Spleen (tissue), 11 donors: ENCODE data around the gene MELTF. TPM values are rescaled to one million over a fixed set of nuclear protein-coding genes. Genes with fewer than 3 reads are reported as not detected.
A peak's percentile ranks its signal among the peaks of the same experiment; 100 is the strongest.

ENCODE experiments used
- DNase-seq: peaks from one replicate; pipeline ENCODE4 v3.0.0-alpha.2; 2020
- H3K27ac ChIP-seq, 8 donors: fragments of 200-600 bp; sonication (generic) in 7 of 8; 1 replicate in 4 of 8; 2 replicates in 4 of 8; pipeline versions ENCODE4 v1.5.0 to v1.8.0; 2016 to 2021; ENCODE audit warnings: inconsistent platforms in 4 of 8, mild to moderate bottlenecking in 4 of 8, moderate library complexity in 1 of 8
- H3K27me3 ChIP-seq, 7 donors: fragments of 200-600 bp; sonication (generic) in 6 of 7; replicated peaks in 1 of 7; 1 replicate in 4 of 7; 2 replicates in 3 of 7; pipeline versions ENCODE4 v1.5.0 to v1.8.0; 2016 to 2021; ENCODE audit warnings: inconsistent platforms in 3 of 7, mild to moderate bottlenecking in 1 of 7
- H3K36me3 ChIP-seq, 6 donors: fragments of 200-600 bp; sonication (generic) in 5 of 6; 1 replicate in 4 of 6; 2 replicates in 2 of 6; pipeline versions ENCODE4 v1.5.0 to v1.8.0; 2016 to 2021; ENCODE audit warnings: inconsistent platforms in 2 of 6
- H3K4me1 ChIP-seq, 6 donors: fragments of 200-600 bp; sonication (generic) in 5 of 6; 1 replicate in 3 of 6; 2 replicates in 3 of 6; pipeline versions ENCODE4 v1.5.0 to v1.8.0; 2016 to 2021; ENCODE audit warnings: inconsistent platforms in 3 of 6
- H3K4me3 ChIP-seq, 8 donors: fragments of 200-600 bp; sonication (generic) in 7 of 8; 1 replicate in 4 of 8; 2 replicates in 4 of 8; pipeline versions ENCODE4 v1.5.0 to v1.8.0; 2016 to 2021; ENCODE audit warnings: inconsistent platforms in 4 of 8, mild to moderate bottlenecking in 4 of 8, moderate library complexity in 2 of 8
- H3K9me3 ChIP-seq, 8 donors: fragments of 200-600 bp; sonication (generic) in 7 of 8; 1 replicate in 4 of 8; 2 replicates in 4 of 8; pipeline versions ENCODE4 v1.5.0 to v1.8.0; 2016 to 2021; ENCODE audit warnings: inconsistent platforms in 4 of 8
- POLR2A ChIP-seq, 3 donors: fragments of 450-650 bp; IDR thresholded peaks; one replicate each; pipeline ENCODE4 v1.5.1; 2017; ENCODE audit warnings: antibody characterized with exemption in 3 of 3, mild to moderate bottlenecking in 1 of 3
- POLR2AphosphoS5 ChIP-seq, 3 donors: sonication (generic); formaldehyde crosslinking; IDR thresholded peaks; one replicate each; pipeline ENCODE4 v1.5.1; 2017; ENCODE audit warnings: antibody characterized with exemption in 3 of 3
- WGBS, 5 donors: extraction: QIAGEN DNeasy Blood & Tissue Kit in 3 of 5; methylation state at CpG; one replicate each; pipeline versions ENCODE4 v1.1.5 to v1.1.7; 2013 to 2018; 5-methylcytosine and 5-hydroxymethylcytosine counted together
- intact Hi-C: fragments of 100-400 bp; cut with DNase I; formaldehyde crosslinking; loops from one replicate; pipeline ENCODE4 v1.15.0; 2023; ENCODE audit warnings: low total_unique reads
- polyA plus RNA-seq, 3 donors: library from polyadenylated mRNA; stranded (reverse); fragments of 200-250 nt; gene quantifications; one replicate each; pipeline ENCODE4 v1.2.1, GENCODE V29; 2013
- total RNA-seq, 7 donors: library from RNA; depleted of rRNA in 3 of 7; stranded (reverse); fragments of >200 nt in 3 of 7; fragmentation: NEBNext Ultra II Directional in 4 of 7; extraction: Animal tissue kit (Norgen Biotek cat#: 25700) in 4 of 7; gene quantifications; one replicate each; pipeline versions ENCODE4 v1.1.0 to v1.2.1, GENCODE V29; 2016 to 2021
- TF ChIP-seq, protein P1 (sequence below), 11 experiments: fragments of 200-600 bp in 7 of 11; fragments of 450-650 bp in 4 of 11; sonication (generic) in 4 of 11; IDR thresholded peaks in 8 of 11; conservative IDR thresholded peaks in 3 of 11; 1 replicate in 7 of 11; 2 replicates in 4 of 11; pipeline versions ENCODE4 v1.4.0 to v1.8.0; 2016 to 2021; ENCODE audit warnings: antibody characterized with exemption in 11 of 11, inconsistent platforms in 4 of 11, mild to moderate bottlenecking in 1 of 11
- donor health status: healthy with polysubstance abuse.
- donor health status: DM: no; HTN: no; CAD: no; lungs with moderate emphysema.
- donor health status: DM: no; HTN: no; CAD: no.
- donor health status: Bipolar disorder and iron deficiency.
- donor health status: healthy.
- donor health status: DM: no; HTN: no; CAD: no.
- donor health status: DM: yes; HTN: yes; CAD: no.

MELTF gene
- total and polyA plus RNA-seq, 10 donors: 0.41 to 3.9 (median 1.4) TPM

GRCh38 chr3:197022405-197023231 is 7.0 kb downstream of the MELTF start:
- Histone ChIP-seq H3K4me3 (peak overlapping the region in 3 of 8 donors; percentile 15 to 50 (median 17)), H3K4me1 (peaks cover 6 to 27% (median 19%) of the 10 kb centered on the region in 6 donors), H3K27me3 (peaks cover 0 to 69% (median 0%) of the 10 kb centered on the region in 7 donors), H3K9me3 (no peaks in the 10 kb centered on the region), H3K27ac (no peak overlapping the region), H3K36me3 (no peaks in the 10 kb centered on the region)
- TF ChIP-seq, protein P1, sequence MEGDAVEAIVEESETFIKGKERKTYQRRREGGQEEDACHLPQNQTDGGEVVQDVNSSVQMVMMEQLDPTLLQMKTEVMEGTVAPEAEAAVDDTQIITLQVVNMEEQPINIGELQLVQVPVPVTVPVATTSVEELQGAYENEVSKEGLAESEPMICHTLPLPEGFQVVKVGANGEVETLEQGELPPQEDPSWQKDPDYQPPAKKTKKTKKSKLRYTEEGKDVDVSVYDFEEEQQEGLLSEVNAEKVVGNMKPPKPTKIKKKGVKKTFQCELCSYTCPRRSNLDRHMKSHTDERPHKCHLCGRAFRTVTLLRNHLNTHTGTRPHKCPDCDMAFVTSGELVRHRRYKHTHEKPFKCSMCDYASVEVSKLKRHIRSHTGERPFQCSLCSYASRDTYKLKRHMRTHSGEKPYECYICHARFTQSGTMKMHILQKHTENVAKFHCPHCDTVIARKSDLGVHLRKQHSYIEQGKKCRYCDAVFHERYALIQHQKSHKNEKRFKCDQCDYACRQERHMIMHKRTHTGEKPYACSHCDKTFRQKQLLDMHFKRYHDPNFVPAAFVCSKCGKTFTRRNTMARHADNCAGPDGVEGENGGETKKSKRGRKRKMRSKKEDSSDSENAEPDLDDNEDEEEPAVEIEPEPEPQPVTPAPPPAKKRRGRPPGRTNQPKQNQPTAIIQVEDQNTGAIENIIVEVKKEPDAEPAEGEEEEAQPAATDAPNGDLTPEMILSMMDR (IDR thresholded peaks at IDR 0.05 in 8 of 11, conservative IDR thresholded peaks at IDR 0.05 in 3 of 11): no peak
- TF ChIP-seq POLR2A (IDR thresholded peaks at IDR 0.05) (no peak), POLR2AphosphoS5 (IDR thresholded peaks at IDR 0.05) (no peak)
- intact Hi-C loops: no loop called here
- DNase-seq: no peak
- 26 to 36% (median 34%) methylated on average over 22 of the region's 22 CpGs for WGBS, 5 donors

- DNase-seq: peak; percentile 47
- peaks cover 0 to 61% (median 0%) of the 10 kb centered on the region in 7 donors for H3K27me3 ChIP-seq
- H3K4me3 ChIP-seq: no peak overlapping the region
- WGBS, 5 donors: 84 to 89% (median 88%) methylated on average over 15 of the region's 15 CpGs
- intact Hi-C loops: no loop called here
- peaks cover 6 to 27% (median 19%) of the 10 kb centered on the region in 6 donors for H3K4me1 ChIP-seq
- H3K9me3 ChIP-seq: no peaks in the 10 kb centered on the region
- TF ChIP-seq POLR2A (IDR thresholded peaks at IDR 0.05) (no peak), POLR2AphosphoS5 (IDR thresholded peaks at IDR 0.05) (no peak)
- TF ChIP-seq, protein P1 (IDR thresholded peaks at IDR 0.05 in 8 of 11, conservative IDR thresholded peaks at IDR 0.05 in 3 of 11): no peak
- H3K27ac ChIP-seq: no peak overlapping the region
- no peaks in the 10 kb centered on the region for H3K36me3 ChIP-seq
These were observed 7.8 kb downstream of the MELTF start for GRCh38 chr3:197021729-197022404.

DNA sequence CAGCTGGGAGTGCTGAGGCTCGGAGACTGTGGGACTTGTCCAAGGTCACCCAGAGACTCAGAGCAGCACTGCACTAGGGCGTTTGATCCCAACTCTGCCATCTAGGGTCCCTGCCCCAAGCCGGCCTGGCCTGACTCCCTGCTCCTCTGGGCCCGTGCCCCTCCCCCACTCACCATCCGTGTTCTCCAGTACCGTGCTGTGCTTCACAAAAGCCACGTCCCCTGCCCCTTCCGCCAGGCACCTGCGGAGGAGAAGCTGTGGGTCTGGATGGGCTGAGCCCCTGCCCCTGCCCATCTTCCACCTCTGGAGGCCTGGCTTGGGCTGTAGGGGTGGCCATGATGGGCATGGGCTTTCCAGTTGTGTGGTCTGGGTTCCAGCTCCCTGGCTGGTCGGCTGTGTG is 8.4 kb downstream of the MELTF start:
- H3K27me3 ChIP-seq: peaks cover 0 to 55% (median 0%) of the 10 kb centered on the region in 7 donors
- H3K27ac ChIP-seq: no peak overlapping the region
- no peak for TF ChIP-seq POLR2A (IDR thresholded peaks at IDR 0.05)
- TF ChIP-seq, protein P1 (IDR thresholded peaks at IDR 0.05 in 8 of 11, conservative IDR thresholded peaks at IDR 0.05 in 3 of 11): no peak
- no peak for TF ChIP-seq POLR2AphosphoS5 (IDR thresholded peaks at IDR 0.05)
- no peaks in the 10 kb centered on the region for H3K36me3 ChIP-seq
- 72 to 78% (median 75%) methylated on average over 10 of the region's 10 CpGs for WGBS, 5 donors
- H3K4me3 ChIP-seq: no peak overlapping the region
- intact Hi-C loops: no loop called here
- peaks cover 6 to 27% (median 19%) of the 10 kb centered on the region in 6 donors for H3K4me1 ChIP-seq
- H3K9me3 ChIP-seq: no peaks in the 10 kb centered on the region
- no peak for DNase-seq

DNA sequence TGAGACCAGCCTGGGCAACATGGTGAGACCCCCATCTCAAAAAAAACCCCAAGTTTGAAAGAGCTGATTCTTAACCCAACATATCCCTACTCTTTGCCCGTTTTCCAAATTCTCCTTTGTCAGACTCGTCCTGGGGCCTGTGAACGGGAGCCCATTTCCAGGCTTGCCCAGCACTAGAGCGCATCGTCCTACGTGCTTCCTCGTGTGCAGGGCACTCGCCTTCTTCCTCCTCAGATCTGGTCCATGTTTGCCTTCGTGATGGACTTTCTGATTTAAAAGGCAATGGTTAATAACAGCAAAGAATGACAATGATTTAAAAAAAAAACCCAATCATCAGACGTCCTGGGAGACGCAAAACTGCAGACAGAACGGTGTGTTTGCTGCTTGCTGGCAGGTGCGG is 10.1 kb downstream of the MELTF start:
- Histone ChIP-seq H3K9me3 (no peaks in the 10 kb centered on the region), H3K27ac (no peak overlapping the region), H3K4me1 (peaks cover 6 to 23% (median 19%) of the 10 kb centered on the region in 6 donors), H3K27me3 (peaks cover 0 to 38% (median 0%) of the 10 kb centered on the region in 7 donors), H3K36me3 (no peaks in the 10 kb centered on the region), H3K4me3 (no peak overlapping the region)
- DNase-seq: no peak
- TF ChIP-seq, protein P1 (IDR thresholded peaks at IDR 0.05 in 8 of 11, conservative IDR thresholded peaks at IDR 0.05 in 3 of 11): no peak
- TF ChIP-seq POLR2A (IDR thresholded peaks at IDR 0.05) (no peak), POLR2AphosphoS5 (IDR thresholded peaks at IDR 0.05) (no peak)
- 87 to 90% (median 89%) methylated on average over 13 of the region's 13 CpGs for WGBS, 5 donors
- intact Hi-C loops: no loop called here
